ENCODE results near the gene USF3.

The USF3 gene

DNA sequence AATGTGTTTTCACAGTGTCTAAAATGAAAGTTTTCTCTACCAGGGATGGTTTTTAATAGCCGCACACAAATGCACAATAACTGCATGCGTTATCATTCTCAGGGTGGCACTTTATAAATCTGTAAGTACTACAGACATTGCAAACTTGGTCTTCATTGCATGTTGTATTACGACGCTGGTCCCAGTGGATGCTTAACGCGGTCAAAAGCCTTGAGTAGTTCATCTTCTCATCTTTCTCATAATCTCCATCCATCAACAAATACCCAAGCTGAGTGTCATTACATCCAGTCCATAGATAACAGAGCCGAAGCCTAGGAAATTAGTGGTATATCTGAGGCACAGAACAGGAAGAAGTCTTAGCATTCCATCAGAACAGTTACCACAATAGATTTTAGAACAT, 72.6 kb downstream of the USF3 start:
- Histone ChIP-seq H3K4me1 (ENCODE audit: insufficient read depth, low read length, poor library complexity, severe bottlenecking) (no peaks in the 10 kb centered on the region), H3K36me3 (ENCODE audit: insufficient read depth, low read length) (no peaks in the 10 kb centered on the region; the same call in 1 of the 2 replicates), H2AFZ (ENCODE audit: low read length) (no peak overlapping the region), H3K4me3 (ENCODE audit: low read length, poor library complexity, severe bottlenecking) (no peak overlapping the region), H4K20me1 (ENCODE audit: insufficient read depth, low read length, poor library complexity, severe bottlenecking) (no peaks in the 10 kb centered on the region), H3K9me2 (replicated peaks; ENCODE audit: low read depth, low read length) (no peaks in the 10 kb centered on the region), H3K27me3 (ENCODE audit: insufficient read depth, low read length, poor library complexity, severe bottlenecking) (no peaks in the 10 kb centered on the region), H3K79me2 (ENCODE audit: insufficient read depth, low read length) (no peaks in the 10 kb centered on the region), H3K4me2 (ENCODE audit: low read depth, low read length, poor library complexity, severe bottlenecking) (no peak overlapping the region), H3F3A (ENCODE audit: low read depth) (no peaks in the 10 kb centered on the region), H3K9ac (ENCODE audit: low read depth, low read length, poor library complexity, severe bottlenecking) (no peak overlapping the region), H3K9me3 (ENCODE audit: insufficient read depth, low read depth, low read length) (no peaks in the 10 kb centered on the region)
- no peak for TF ChIP-seq EZH2phosphoT487 (IDR thresholded peaks at IDR 0.05; ENCODE audit: borderline replicate concordance)
- TF ChIP-seq, protein P1, sequence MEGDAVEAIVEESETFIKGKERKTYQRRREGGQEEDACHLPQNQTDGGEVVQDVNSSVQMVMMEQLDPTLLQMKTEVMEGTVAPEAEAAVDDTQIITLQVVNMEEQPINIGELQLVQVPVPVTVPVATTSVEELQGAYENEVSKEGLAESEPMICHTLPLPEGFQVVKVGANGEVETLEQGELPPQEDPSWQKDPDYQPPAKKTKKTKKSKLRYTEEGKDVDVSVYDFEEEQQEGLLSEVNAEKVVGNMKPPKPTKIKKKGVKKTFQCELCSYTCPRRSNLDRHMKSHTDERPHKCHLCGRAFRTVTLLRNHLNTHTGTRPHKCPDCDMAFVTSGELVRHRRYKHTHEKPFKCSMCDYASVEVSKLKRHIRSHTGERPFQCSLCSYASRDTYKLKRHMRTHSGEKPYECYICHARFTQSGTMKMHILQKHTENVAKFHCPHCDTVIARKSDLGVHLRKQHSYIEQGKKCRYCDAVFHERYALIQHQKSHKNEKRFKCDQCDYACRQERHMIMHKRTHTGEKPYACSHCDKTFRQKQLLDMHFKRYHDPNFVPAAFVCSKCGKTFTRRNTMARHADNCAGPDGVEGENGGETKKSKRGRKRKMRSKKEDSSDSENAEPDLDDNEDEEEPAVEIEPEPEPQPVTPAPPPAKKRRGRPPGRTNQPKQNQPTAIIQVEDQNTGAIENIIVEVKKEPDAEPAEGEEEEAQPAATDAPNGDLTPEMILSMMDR (conservative IDR thresholded peaks at IDR 0.05; ENCODE audit: low read length): no peak

DNA sequence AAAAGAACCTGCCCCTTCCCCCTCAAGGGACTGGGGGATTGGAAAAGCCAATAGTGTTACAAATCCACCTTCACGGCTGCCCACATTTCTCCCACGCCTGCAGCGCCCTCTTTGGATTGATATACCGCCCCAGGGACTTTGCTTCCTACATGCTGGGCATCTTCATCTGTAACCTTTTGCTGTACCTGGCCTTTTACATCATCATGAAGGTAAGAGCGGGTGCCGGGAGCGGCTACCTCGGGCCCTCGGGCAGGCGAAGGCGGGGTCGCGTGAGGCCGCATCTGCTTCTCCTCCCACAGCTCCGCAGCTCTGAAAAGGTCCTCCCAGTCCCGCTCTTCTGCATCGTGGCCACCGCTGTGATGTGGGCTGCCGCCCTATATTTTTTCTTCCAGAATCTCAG, 73.1 kb downstream of the USF3 start:
- Histone ChIP-seq H3K9me2 (replicated peaks; ENCODE audit: low read depth, low read length) (no peaks in the 10 kb centered on the region), H3F3A (ENCODE audit: low read depth) (no peaks in the 10 kb centered on the region), H3K4me2 (ENCODE audit: low read depth, low read length, poor library complexity, severe bottlenecking) (no peak overlapping the region), H3K9me3 (ENCODE audit: insufficient read depth, low read depth, low read length) (no peaks in the 10 kb centered on the region), H3K27me3 (ENCODE audit: insufficient read depth, low read length, poor library complexity, severe bottlenecking) (no peaks in the 10 kb centered on the region), H4K20me1 (ENCODE audit: insufficient read depth, low read length, poor library complexity, severe bottlenecking) (no peaks in the 10 kb centered on the region), H2AFZ (ENCODE audit: low read length) (no peak overlapping the region), H3K9ac (ENCODE audit: low read depth, low read length, poor library complexity, severe bottlenecking) (no peak overlapping the region), H3K36me3 (ENCODE audit: insufficient read depth, low read length) (no peaks in the 10 kb centered on the region; the same call in 1 of the 2 replicates), H3K4me3 (ENCODE audit: low read length, poor library complexity, severe bottlenecking) (no peak overlapping the region), H3K79me2 (ENCODE audit: insufficient read depth, low read length) (no peaks in the 10 kb centered on the region), H3K4me1 (ENCODE audit: insufficient read depth, low read length, poor library complexity, severe bottlenecking) (no peaks in the 10 kb centered on the region)
- TF ChIP-seq EZH2phosphoT487 (IDR thresholded peaks at IDR 0.05; ENCODE audit: borderline replicate concordance): no peak
- TF ChIP-seq, protein P1 (conservative IDR thresholded peaks at IDR 0.05; ENCODE audit: low read length): 0 out of 2 replicates have a peak, but pooled peaks have one; percentile 19

DNA sequence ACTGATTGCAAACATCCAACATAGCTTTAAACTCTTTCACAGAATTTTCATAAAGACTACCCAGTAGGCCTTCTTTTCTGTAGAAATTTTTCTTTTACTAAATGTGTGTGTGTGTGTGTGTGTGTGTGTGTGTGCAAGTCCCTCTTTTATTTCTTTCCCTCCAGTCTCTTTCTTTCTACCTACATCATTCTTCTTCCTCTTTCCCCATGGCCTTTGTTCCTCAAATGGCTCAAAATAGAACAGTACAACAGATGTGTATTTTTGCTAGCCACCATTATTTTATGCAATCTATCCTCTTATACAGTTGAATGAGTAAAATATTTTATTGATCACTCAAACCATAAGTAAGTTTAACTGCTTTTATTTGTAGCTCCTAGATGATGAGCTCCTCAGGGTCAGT, 76.4 kb downstream of the USF3 start:
- Histone ChIP-seq H3K36me3 (ENCODE audit: insufficient read depth, low read length) (no peaks in the 10 kb centered on the region), H3K9me3 (ENCODE audit: insufficient read depth, low read depth, low read length) (no peaks in the 10 kb centered on the region), H2AFZ (ENCODE audit: low read length) (no peak overlapping the region), H3K9me2 (replicated peaks; ENCODE audit: low read depth, low read length) (no peaks in the 10 kb centered on the region), H3K9ac (ENCODE audit: low read depth, low read length, poor library complexity, severe bottlenecking) (no peak overlapping the region), H3K27me3 (ENCODE audit: insufficient read depth, low read length, poor library complexity, severe bottlenecking) (no peaks in the 10 kb centered on the region), H3K79me2 (ENCODE audit: insufficient read depth, low read length) (no peaks in the 10 kb centered on the region), H3K4me1 (ENCODE audit: insufficient read depth, low read length, poor library complexity, severe bottlenecking) (no peaks in the 10 kb centered on the region), H4K20me1 (ENCODE audit: insufficient read depth, low read length, poor library complexity, severe bottlenecking) (no peaks in the 10 kb centered on the region), H3K4me3 (ENCODE audit: low read length, poor library complexity, severe bottlenecking) (no peak overlapping the region), H3F3A (ENCODE audit: low read depth) (no peaks in the 10 kb centered on the region), H3K4me2 (ENCODE audit: low read depth, low read length, poor library complexity, severe bottlenecking) (no peak overlapping the region)
- TF ChIP-seq, protein P1 (conservative IDR thresholded peaks at IDR 0.05; ENCODE audit: low read length): no peak
- TF ChIP-seq EZH2phosphoT487 (IDR thresholded peaks at IDR 0.05; ENCODE audit: borderline replicate concordance): no peak
